Esophagus muscularis mucosa (tissue), 4 donors: Measurements from ENCODE around the gene CEP57L1.

ENCODE experiments used
- EP300 ChIP-seq: sonication (generic); formaldehyde crosslinking; IDR thresholded peaks from one replicate; pipeline ENCODE4 v1.6.1; 2017; ENCODE audit warnings: antibody characterized with exemption
- POLR2A ChIP-seq: fragments of 450-650 bp; IDR thresholded peaks from one replicate; pipeline ENCODE4 v1.6.1; 2017; ENCODE audit warnings: antibody characterized with exemption, moderate library complexity, mild to moderate bottlenecking, low read depth
- POLR2AphosphoS5 ChIP-seq, 2 donors: sonication (generic); formaldehyde crosslinking; IDR thresholded peaks; one replicate each; pipeline ENCODE4 v1.6.1; 2017; ENCODE audit warnings: antibody characterized with exemption in 2 of 2
- TF ChIP-seq, protein P1 (sequence below), 3 experiments: fragments of 200-600 bp in 2 of 3; fragments of 450-650 bp in 1 of 3; sonication (generic) in 2 of 3; IDR thresholded peaks; one replicate each; pipeline ENCODE4 v1.5.1; 2017 to 2019; ENCODE audit warnings: antibody characterized with exemption in 3 of 3, mild to moderate bottlenecking in 2 of 3, moderate library complexity in 1 of 3

DNA sequence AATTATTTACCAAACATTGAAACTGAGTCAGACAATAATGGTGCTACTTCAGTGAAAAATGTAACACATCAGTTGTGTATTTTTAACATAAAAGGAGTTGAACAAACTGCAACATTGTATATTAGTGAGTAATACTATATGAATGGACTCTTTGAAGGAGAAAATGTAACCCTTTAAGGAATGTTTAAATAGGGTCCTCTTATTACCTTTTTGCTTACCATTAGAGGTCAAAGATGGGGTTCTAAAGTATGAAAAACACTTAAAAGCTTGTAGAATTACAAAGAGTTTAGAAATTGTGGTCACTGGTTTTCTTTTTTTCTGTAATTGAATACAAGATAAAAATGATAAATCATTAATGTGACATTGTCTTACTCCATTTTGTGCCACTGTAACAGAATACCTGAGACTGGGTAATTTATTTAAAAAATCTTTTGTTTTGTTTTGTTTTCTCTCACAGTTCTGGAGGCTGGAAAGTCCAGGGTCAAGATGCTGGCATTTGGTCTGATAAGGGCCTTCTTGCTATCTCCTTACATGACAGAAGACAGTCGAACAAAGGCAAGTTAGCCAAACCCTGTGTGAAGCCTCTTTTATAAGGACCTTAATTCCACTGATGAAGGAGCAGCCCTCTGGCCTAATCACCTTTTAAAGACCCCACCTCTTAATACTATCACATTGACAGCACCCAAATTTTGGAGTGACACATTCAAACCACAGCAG, 43.8 kb upstream of the CEP57L1 start:
- TF ChIP-seq, protein P1, sequence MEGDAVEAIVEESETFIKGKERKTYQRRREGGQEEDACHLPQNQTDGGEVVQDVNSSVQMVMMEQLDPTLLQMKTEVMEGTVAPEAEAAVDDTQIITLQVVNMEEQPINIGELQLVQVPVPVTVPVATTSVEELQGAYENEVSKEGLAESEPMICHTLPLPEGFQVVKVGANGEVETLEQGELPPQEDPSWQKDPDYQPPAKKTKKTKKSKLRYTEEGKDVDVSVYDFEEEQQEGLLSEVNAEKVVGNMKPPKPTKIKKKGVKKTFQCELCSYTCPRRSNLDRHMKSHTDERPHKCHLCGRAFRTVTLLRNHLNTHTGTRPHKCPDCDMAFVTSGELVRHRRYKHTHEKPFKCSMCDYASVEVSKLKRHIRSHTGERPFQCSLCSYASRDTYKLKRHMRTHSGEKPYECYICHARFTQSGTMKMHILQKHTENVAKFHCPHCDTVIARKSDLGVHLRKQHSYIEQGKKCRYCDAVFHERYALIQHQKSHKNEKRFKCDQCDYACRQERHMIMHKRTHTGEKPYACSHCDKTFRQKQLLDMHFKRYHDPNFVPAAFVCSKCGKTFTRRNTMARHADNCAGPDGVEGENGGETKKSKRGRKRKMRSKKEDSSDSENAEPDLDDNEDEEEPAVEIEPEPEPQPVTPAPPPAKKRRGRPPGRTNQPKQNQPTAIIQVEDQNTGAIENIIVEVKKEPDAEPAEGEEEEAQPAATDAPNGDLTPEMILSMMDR (IDR thresholded peaks at IDR 0.05) = no peak
- no peak for TF ChIP-seq POLR2A
- TF ChIP-seq EP300 = no peak
- TF ChIP-seq POLR2AphosphoS5 (IDR thresholded peaks at IDR 0.05) = no peak
